Stomach (tissue), 4 donors: ENCODE data around the gene DNER.

ENCODE experiments used
- CTCF ChIP-seq, 7 experiments: fragments of 450-650 bp in 4 of 7; fragments of 200-600 bp in 3 of 7; sonication (generic) in 3 of 7; IDR thresholded peaks; one replicate each; pipeline ENCODE4 v1.5.1; 2016 to 2019; ENCODE audit warnings: antibody characterized with exemption in 7 of 7, control low read depth in 2 of 7, mild to moderate bottlenecking in 1 of 7
- POLR2A ChIP-seq, 4 donors: fragments of 450-650 bp; IDR thresholded peaks; one replicate each; pipeline ENCODE4 v1.6.1; 2016; ENCODE audit warnings: antibody characterized with exemption in 4 of 4, control low read depth in 2 of 4, mild to moderate bottlenecking in 1 of 4, moderate library complexity in 1 of 4

- TF ChIP-seq CTCF (IDR thresholded peaks at IDR 0.05) (no peak), POLR2A (IDR thresholded peaks at IDR 0.05) (no peak)
Observed at GRCh38 chr2:229553091-229553490, 161.3 kb downstream of the DNER start.
